GM19351 (cell line): ENCODE measurements around the gene CCDC141.
"Not testable (repeated sequence)": the region's sequence is repeated elsewhere in the genome, so short reads cannot be mapped to it uniquely, and the experiment has no call there.

Experiments used
- ATAC-seq: cut with Tn5 transposase; IDR thresholded peaks from one replicate; pipeline ENCODE4 v1.9.1; 2021; ENCODE audit warnings: mild to moderate bottlenecking, moderate library complexity; ENCODE audit not compliant: unreplicated experiment

The CCDC141 gene

DNA sequence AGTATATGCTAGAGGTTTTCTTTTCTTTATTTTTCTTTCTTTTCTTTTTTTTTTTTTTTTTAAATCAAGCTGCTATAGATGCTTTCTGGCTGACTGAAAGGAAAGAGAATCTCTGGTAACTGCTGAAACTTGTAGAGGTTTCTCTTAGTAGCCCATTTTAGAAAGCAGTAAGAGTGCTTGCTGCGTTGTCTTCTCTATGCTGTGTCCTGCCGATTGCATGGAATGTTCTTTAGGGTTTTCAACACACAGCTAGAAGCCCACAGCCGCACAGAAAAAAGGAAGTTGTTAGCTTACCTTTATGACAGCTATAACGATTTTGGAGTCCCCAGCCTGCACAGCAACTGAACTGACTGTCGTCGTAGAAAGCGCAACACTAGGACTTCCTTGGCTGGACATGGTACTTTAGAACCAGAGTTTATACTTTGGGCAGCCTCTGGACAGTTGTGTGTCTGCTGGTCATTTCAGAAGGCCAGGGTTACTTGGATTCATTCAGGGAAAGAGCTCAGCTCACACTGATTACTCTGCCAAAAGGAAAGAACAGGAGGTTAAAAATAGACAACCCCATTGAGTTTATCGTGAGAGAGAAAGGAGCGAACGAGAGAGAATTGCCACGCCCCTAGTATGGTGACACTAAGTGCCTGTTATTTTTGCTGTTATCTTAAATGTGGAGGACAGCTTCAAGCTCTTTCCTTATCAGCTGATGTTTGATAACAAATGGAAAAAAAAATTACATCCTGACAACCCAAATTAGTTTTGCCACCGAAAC is at the start of gene CCDC141:
Gene CCDC141 (minus strand): TSS at position 592 of the 766 bp plus-strand sequence. CDS start 196 bp downstream, at position 396.
- peak; percentile 69 for ATAC-seq

- peak; percentile 39 for ATAC-seq
These were observed 48.2 kb upstream of the CCDC141 start for GRCh38 chr2:179098080-179098689.

DNA sequence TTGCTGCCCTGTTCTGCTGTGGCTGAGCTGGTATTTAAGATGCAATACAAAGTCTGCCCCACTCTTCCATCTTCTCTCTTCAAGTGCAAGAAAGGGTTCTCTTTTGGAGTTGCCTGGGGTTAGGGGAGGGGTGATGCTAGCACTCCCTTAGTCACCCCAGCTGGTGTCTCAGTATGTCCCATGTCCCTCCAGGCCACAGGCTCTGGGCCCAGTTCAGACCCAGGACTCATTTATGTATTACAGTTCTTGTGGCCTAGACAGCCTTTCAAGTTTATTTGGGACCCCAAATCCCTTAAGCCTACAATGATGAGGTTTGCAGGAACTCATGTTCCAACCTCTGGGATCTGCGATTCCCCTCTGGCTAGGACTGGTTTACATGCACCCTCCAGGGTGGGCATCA is 47.2 kb upstream of the CCDC141 start:
- ATAC-seq: no peak

DNA sequence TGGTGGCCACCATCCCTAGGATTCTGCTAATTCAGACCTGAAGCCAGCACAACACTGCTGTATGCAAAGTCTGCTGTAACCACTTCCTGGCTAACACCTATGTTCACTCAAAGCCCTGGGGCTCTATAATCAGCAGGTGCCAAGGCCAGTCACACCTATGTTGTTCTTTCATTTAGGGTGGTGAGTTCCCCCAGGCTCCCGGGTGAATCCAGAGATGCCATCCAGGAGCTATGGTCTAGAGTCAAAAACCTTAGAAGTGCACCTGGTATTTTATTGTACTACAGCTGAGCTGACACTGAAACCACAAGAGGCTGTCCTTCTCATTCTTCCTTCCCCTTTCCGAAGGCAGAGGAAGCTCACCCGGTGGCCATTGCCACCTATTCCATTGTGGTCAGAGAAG is 46.2 kb upstream of the CCDC141 start:
- peak; percentile 94 for ATAC-seq

- ATAC-seq: not testable (repeated sequence)
These were observed 43.0 kb upstream of the CCDC141 start for GRCh38 chr2:179092912-179093311.

DNA sequence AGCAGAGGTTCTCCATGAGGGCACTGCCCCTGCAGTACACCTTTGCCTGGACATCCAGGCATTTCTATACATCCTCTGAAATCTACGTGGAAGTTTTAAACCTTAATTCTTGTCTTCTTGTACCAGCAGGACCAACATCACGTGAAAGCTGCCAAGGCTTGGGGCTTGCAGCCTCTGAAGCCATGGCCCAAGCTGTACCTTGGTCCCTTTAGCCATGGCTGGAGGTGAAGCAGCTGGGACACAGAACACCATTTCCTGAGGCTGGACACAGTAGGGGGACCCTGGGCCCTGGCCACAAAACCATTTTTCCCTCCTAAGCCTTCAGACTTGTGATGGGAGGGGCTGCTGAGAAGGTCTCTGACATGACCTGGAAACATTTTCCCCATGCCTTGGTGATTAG is 32.8 kb upstream of the CCDC141 start:
- ATAC-seq: no peak

DNA sequence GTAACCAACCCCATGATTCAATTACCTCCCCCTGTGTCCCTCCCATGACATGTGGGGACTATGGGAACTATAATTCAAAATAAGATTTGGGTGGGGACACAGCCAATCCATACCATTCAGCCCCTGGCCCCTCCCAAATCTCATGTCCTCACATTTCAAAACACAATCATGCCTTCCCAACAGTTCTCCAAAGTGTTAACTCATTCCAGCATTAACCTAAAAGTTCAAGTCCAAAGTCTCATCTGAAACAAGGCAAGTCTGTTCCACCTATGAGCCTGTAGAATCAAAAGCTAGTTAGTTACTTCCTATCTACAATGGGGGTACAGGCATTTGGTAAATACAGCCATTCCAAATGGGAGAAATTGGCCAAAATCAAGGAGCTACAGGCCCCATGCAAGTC is 32.0 kb upstream of the CCDC141 start:
- ATAC-seq: no peak

DNA sequence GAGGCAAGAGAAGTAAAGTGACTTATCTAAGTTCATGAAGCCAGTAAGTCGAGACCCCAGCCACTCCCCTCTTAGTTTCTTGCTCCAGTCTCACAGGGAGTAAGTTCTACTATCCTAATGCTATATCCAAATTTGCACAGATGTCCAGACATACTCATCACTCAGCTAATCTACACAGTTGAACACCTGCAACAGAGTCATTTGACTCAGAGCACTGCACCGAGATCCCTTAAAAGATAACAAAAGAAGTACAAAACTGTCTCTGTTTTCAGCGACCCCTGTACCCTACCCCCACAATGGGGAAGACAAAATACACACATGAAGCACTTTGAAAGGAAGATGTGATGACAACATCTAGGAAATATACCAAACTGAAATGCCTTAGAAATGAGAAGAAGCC is 22.6 kb upstream of the CCDC141 start:
- ATAC-seq: no peak

DNA sequence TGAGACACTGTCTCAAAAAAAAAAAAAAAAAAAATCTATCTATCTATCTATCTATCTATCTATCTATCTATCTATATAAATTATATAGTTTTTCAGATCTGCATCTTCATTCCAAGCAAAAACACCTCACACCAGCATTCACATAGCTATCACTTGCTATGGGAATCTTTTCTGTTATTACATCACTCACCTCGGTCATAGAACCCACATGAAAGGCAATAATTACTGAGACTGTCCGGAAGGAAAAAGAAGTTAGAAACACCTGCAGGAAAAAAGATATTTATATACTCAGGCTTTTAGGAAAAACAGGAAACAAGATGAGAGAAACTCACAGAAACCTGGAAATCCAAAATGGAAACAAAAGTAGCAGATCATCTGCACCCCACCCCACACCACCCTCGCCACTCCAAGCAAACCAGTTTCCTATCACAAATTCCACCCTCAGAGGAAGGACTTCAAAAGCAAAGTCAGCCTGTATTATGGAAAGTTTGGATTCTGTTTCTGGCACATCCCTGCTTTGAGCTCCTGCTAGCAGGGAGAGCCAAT is 21.9 kb upstream of the CCDC141 start:
- no peak for ATAC-seq

DNA sequence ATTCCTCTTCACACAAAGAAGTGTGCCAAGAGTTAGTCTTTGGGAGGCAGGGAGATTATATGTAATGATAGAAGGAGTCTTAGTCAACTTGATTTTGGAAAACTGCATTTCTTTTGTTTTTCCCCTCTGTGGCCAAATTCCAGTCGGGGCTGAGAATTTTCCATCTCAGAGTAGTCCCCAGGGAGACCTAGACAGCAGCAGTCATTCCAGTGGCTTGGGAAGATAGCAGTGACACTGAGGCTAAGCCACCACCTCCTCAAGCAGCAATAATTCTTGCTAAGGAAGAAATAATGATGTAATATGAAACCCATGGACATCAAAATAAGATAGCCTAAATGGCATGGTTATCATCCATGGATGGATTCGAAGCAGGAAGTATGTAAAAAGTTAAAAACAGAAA is 21.0 kb upstream of the CCDC141 start:
- no peak for ATAC-seq

DNA sequence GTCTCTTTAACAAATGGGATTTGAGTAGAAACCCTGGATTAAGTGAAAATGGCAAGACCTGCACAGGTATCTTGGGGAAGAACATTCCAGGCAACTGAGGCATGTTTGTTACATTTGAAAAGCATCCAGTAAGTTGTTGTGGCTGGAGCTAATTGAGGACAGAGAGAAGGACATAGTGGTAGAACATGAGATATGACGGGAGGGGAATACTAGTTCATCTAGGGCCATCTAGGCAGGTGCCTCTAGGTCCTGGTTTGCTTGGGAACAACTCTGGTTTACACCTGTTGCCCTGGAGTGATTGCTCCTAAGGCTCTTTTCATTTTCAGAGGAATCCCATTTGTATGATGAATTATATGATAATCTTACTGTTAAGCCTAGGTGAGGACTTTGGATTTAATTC is 19.7 kb upstream of the CCDC141 start:
- ATAC-seq: no peak

- no peak for ATAC-seq
These were observed 19.2 kb upstream of the CCDC141 start for GRCh38 chr2:179068991-179069643.

DNA sequence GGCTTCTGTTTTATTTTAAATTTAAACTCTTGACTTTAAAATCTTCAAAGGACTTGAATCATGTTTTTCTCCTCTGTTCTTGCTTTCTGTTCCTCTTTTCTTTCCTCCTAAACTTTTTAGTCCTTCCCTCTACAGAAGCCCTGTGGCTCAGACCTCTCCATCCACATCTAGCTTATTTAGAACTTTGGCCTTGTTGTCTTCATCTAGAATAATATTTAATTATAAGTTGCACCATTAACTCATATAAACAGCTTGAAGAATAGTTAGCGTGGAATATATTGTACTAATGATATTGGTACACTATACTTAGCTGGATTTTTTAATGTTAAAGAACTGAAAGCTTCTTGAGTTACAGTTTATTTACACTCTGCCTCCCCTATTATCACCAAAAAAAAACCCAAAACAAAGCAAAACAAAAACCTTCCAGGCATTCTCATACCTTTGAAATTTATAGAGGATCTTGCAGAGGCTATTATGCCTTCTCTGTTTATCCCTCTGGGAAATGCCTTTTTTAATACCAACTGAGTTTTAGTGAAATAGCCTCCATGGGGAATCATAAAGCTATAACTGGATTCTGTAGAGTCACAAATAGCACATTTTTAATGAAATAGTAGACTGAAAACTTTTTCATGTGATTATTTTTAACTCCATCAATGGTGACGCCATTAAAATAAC is 9.2 kb upstream of the CCDC141 start:
- ATAC-seq: peak; percentile 92

DNA sequence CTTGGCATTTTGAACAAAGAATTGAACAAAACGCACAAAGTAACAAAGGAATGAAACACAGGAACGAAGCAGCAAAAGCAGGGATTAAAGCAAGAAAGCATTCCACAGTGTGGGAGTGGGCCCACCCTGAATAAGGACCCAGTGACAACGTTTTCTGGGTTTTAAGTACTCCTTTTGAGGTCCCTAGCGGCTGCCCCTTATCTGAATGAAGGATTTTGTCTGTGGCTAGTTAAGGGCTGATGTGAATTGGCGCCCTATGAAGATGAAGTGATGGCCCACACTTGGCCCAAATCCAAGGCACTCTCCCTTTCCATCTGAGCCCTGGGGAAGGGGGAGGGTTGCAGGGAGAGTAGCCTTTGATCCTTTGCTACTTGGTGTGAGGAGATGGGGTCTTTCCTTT is 7.8 kb upstream of the CCDC141 start:
- ATAC-seq: no peak

DNA sequence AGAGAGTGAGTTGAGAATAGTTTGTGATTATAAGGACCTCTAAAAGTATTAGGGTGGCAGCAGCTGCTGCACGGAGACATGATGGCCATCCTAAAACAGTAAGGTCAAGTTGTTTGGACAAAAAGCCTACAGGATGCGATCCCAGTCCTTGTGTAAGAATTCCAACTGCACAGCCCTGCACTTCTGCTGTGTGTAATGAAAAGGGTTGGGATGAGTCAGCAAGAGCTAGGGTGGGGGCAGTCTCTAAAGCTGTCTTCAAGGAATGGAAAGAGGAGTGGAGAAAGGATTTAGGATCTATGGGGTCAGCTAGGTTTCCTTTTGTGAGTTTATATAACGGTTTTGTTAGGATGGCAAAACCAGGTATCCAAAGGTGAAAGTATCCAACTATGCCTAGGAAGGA is 3.6 kb upstream of the CCDC141 start:
- not testable (repeated sequence) for ATAC-seq

- ATAC-seq: no peak
These were observed 1.3 kb upstream of the CCDC141 start for GRCh38 chr2:179051250-179051649.

- ATAC-seq: no peak
These were observed 818 bp upstream of the CCDC141 start for GRCh38 chr2:179050755-179051154.

GRCh38 chr2:179049203-179049545 is 763 bp downstream of the CCDC141 start:
- ATAC-seq: peak; percentile 48

GRCh38 chr2:179048099-179048498 is 1.8 kb downstream of the CCDC141 start:
- ATAC-seq: no peak

DNA sequence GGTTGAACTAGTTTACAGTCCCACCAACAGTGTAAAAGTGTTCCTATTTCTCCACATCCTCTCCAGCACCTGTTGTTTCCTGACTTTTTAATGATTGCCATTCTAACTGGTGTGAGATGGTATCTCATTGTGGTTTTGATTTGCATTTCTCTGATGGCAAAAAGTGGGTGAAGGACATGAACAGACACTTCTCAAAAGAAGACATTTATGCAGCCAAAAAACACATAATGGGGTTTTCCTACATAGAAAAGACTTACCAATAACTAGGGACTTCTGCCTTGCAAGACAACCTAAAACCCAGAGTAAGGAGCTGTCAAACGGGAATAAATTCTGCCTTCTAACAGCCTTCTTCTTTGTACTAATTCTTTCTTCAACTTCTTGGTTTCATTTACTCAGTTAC is 4.3 kb downstream of the CCDC141 start:
- not testable (repeated sequence) for ATAC-seq

DNA sequence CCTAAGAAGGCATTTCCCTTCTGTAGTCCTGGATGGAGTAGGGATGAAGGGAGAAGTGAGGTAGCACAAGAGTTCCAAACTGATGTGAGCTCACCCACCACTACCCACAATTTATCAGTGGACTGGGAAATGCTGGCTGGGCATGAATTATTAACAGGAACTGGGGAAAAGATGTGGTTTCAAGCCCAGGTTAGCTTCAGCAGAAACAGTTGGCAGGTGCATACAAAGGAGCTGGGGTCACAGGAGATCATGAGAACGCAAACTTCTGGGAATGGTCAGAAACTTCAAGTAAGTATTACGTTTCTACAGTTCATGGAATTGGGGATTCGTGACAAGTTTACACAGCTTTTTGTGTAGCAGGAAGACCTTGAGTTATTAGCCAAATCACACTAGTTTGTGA is 5.4 kb downstream of the CCDC141 start:
- ATAC-seq: no peak
